GM12878 (cell line): ENCODE measurements around the gene RNU11. TPM values are rescaled to one million over a fixed set of nuclear protein-coding genes. Genes with fewer than 3 reads are reported as not detected.

Experiments used
- ATAC-seq: fragments of 200-7000 bp; cut with Tn5 transposase; 3 replicates; pipeline ENCODE4 v1.9.1; 2020; ENCODE audit warnings: mild to moderate bottlenecking, moderate library complexity
- BruUV-seq: library from RNA; stranded (reverse); fragments of 400-500 nt; replicated peaks from 2 replicates; lab custom pipeline; 2021; lab: Mats Ljungman, UMichigan
- CTCF ChIA-PET: fragments of 300-600 bp; sonication (Branson Sonifier 250); formaldehyde crosslinking; extraction: SDS; loops from one replicate; lab custom pipeline; 2021; ENCODE audit warnings: inconsistent platforms; lab: Yijun Ruan, JAX
- POLR2A ChIA-PET: fragments of 350-600 bp; formaldehyde crosslinking; extraction: SDS; loops from one replicate; lab custom pipeline; 2021; ENCODE audit warnings: inconsistent platforms; lab: Charles Lee
- RAD21 ChIA-PET: fragments of 300-600 bp; sonication (Branson Sonifier 250); formaldehyde crosslinking; loops from one replicate; lab custom pipeline; 2023; ENCODE audit warnings: antibody characterized with exemption; ENCODE audit not compliant: unreplicated experiment; lab: Charles Lee
- SMC1A ChIA-PET: fragments of 300-600 bp; sonication (Branson Sonifier 250); formaldehyde crosslinking; loops from one replicate; lab custom pipeline; 2023; ENCODE audit not compliant: unreplicated experiment, uncharacterized antibody; lab: Charles Lee
- DNase-seq: peaks from one replicate; pipeline ENCODE4 v3.0.0-alpha.2; 2011; ENCODE audit warnings: low read depth, low spot score
- FAIRE-seq: peaks from 3 replicates; lab custom pipeline; 2011; peaks lifted over from hg19 to GRCh38; lab: Jason Lieb, UNC
- H2AFZ ChIP-seq: 2 replicates; pipeline ENCODE4 v1.6.0; 2011; ENCODE audit warnings: low read depth, low read length, control low read depth; ENCODE audit not compliant: control insufficient read depth
- H3K27ac ChIP-seq: 2 replicates; pipeline ENCODE4 v1.5.1; 2011; ENCODE audit warnings: control low read depth; ENCODE audit not compliant: control insufficient read depth, insufficient read depth
- H3K27me3 ChIP-seq, 2 experiments: replicated peaks in 1 of 2; 2 replicates each; pipeline versions ENCODE4 v1.6.0 to v1.6.1; 2011; ENCODE audit warnings: low read length in 1 of 2; ENCODE audit not compliant: control insufficient read depth in 2 of 2, insufficient read depth in 2 of 2
- H3K36me3 ChIP-seq, 2 experiments: 2 replicates each; pipeline ENCODE4 v1.5.1; 2011; ENCODE audit warnings: low read length in 1 of 2; ENCODE audit not compliant: control insufficient read depth in 2 of 2, insufficient read depth in 2 of 2
- H3K4me1 ChIP-seq: 2 replicates; pipeline ENCODE4 v1.6.1; 2011; ENCODE audit warnings: mild to moderate bottlenecking, low read length, moderate library complexity, mixed read lengths; ENCODE audit not compliant: control insufficient read depth, insufficient read depth
- H3K4me2 ChIP-seq: 2 replicates; pipeline ENCODE4 v1.6.0; 2011; ENCODE audit warnings: control low read depth; ENCODE audit not compliant: control insufficient read depth, insufficient read depth
- H3K4me3 ChIP-seq: fragments of 200-600 bp; sonication (generic); 2 replicates; pipeline ENCODE4 v1.5.1; 2016
- H3K79me2 ChIP-seq: 2 replicates; pipeline ENCODE4 v1.6.0; 2011; ENCODE audit warnings: low read length; ENCODE audit not compliant: control insufficient read depth, insufficient read depth
- H3K9ac ChIP-seq: 2 replicates; pipeline ENCODE4 v1.8.0; 2011; ENCODE audit warnings: low read length, control low read depth, mixed read lengths; ENCODE audit not compliant: control insufficient read depth, insufficient read depth
- H3K9me3 ChIP-seq: replicated peaks from 3 replicates; pipeline ENCODE4 v1.5.1; 2011; ENCODE audit warnings: mild to moderate bottlenecking, low read length; ENCODE audit not compliant: control insufficient read depth, insufficient read depth
- H4K20me1 ChIP-seq: 2 replicates; pipeline ENCODE4 v1.6.0; 2011; ENCODE audit not compliant: control insufficient read depth, insufficient read depth
- ATF7 ChIP-seq: fragments of 450-650 bp; IDR thresholded peaks from 2 replicates; pipeline ENCODE4 v1.6.1; 2016; ENCODE audit warnings: low read depth, mild to moderate bottlenecking
- CHD1 ChIP-seq: IDR thresholded peaks from 2 replicates; pipeline ENCODE4 v1.6.1; 2012; ENCODE audit warnings: low read depth, low read length, improper control_type of control experiment
- CHD2 ChIP-seq: IDR thresholded peaks from 2 replicates; pipeline ENCODE4 v1.6.1; 2011; ENCODE audit warnings: low read depth, low read length, improper control_type of control experiment, borderline replicate concordance
- MXI1 ChIP-seq: fragments of 150-350 bp; IDR thresholded peaks from 2 replicates; pipeline ENCODE4 v1.6.1; 2011; ENCODE audit warnings: low read depth, mild to moderate bottlenecking, inconsistent platforms, low read length, improper control_type of control experiment
- NBN ChIP-seq: fragments of 450-650 bp; IDR thresholded peaks from 2 replicates; pipeline ENCODE4 v1.6.1; 2016
- REST ChIP-seq: IDR thresholded peaks from 2 replicates; pipeline ENCODE4 v1.6.1; 2012; ENCODE audit warnings: mild to moderate bottlenecking, low read depth, low read length
- SMAD5 ChIP-seq: IDR thresholded peaks from 2 replicates; pipeline ENCODE4 v1.6.1; 2016; ENCODE audit warnings: antibody characterized with exemption, low read depth
- WGBS: methylation state at CpG from one replicate; pipeline ENCODE4 v1.1.6; 2016; ENCODE audit warnings: low lambda C conversion rate; ENCODE audit not compliant: insufficient replicate concordance, insufficient coverage; ENCODE audit errors: missing lambda C conversion rate; 5-methylcytosine and 5-hydroxymethylcytosine counted together
- in situ Hi-C: fragments of 300-500 bp; cut with MboI; formaldehyde crosslinking; loops from 9 replicates; pipeline ENCODE4 v1.14.3; 2018; ENCODE audit warnings: mixed read lengths
- intact Hi-C: fragments of 100-400 bp; cut with micrococcal nuclease; formaldehyde crosslinking; loops from one replicate; pipeline ENCODE4 v1.14.2; 2022; ENCODE audit not compliant: unreplicated experiment
- polyA plus RNA-seq, 11 experiments: library from polyadenylated mRNA; depleted of rRNA in 4 of 11; unstranded in 6 of 11; stranded (reverse) in 5 of 11; fragments of >200 nt; fragmentation: Nextera tagmentation in 4 of 11; fragmentation: Illumina TruSeq in 1 of 11; extraction: Ambion mirVana in 4 of 11; extraction: Trizol in 1 of 11; gene quantifications; 1 replicate in 1 of 11; 2 replicates in 10 of 11; pipeline versions ENCODE4 v1.2.1 to v1.2.3, GENCODE V29; 2011 to 2016; ENCODE audit warnings: inconsistent platforms in 2 of 11, missing spikeins in 2 of 11, low read depth in 1 of 11
- total RNA-seq, 4 experiments: library from RNA; depleted of rRNA in 3 of 4; stranded (reverse); fragments of >200 nt in 3 of 4; fragmentation: Illumina TruSeq in 1 of 4; extraction: Trizol in 1 of 4; gene quantifications; 2 replicates each; pipeline versions ENCODE4 v1.2.1 to v1.2.3, GENCODE V29; 2013 to 2021

Gene RNU11
- total and polyA plus RNA-seq, 10 of the 15 experiments (the other 5 are each of a cell fraction or from before 2014, with no cell fraction given): under 0.01 TPM; not detected in 9

GRCh38 chr1:28680151-28680550 lies 31.8 kb downstream of the RNU11 start:
- TF ChIP-seq CHD2 (no peak), REST (no peak), CHD1 (no peak), MXI1 (no peak), NBN (no peak), ATF7 (no peak), SMAD5 (no peak)
- intact Hi-C loops (no loop called here), in situ Hi-C loops (no loop called here)
- ATAC-seq (no peak), FAIRE-seq (no peak), DNase-seq (no peak)
- no peaks in the 10 kb centered on the region for H3K79me2 ChIP-seq
- H3K36me3 ChIP-seq: peaks cover 0 to 6% of the 10 kb centered on the region in 2 experiments; a peak in 2 of 4 replicates
- no peaks in the 10 kb centered on the region for H3K9me3 ChIP-seq
- ChIA-PET SMC1A (no interaction called here), POLR2A (no interaction called here), RAD21 (no interaction called here), CTCF (no interaction called here)
- H3K4me1 ChIP-seq: no peaks in the 10 kb centered on the region
- no TSS peak for BruUV-seq
- H4K20me1 ChIP-seq: no peaks in the 10 kb centered on the region
- 100% methylated on average over 4 of the region's 4 CpGs for WGBS
- no peak overlapping the region for H3K9ac ChIP-seq
- no peak overlapping the region for H3K4me2 ChIP-seq
- H3K4me3 ChIP-seq: no peak overlapping the region
- H3K27me3 ChIP-seq: no peaks in the 10 kb centered on the region
- no peak overlapping the region for H2AFZ ChIP-seq
- H3K27ac ChIP-seq: no peak overlapping the region
